ENCODE measurements around the gene LGALS7. TPM values are rescaled to one million over a fixed set of nuclear protein-coding genes. Genes with fewer than 3 reads are reported as not detected.
"Not testable (repeated sequence)": the region's sequence is repeated elsewhere in the genome, so short reads cannot be mapped to it uniquely, and the experiment has no call there.

Gene LGALS7
- total RNA-seq, 6 experiments from 2014 or later, result not detected

GRCh38 chr19:38786572-38787265 lies 13.4 kb upstream of the LGALS7 start:
- Mint-ChIP-seq H3K27ac (no peak overlapping the region), H3K36me3 (ENCODE audit: low read depth) (no peaks in the 10 kb centered on the region), H3K4me3 (no peak overlapping the region), H3K27me3 (ENCODE audit: insufficient read depth) (peaks cover 7% of the 10 kb centered on the region), H3K9me3 (no peaks in the 10 kb centered on the region), H3K4me1 (ENCODE audit: low read depth) (no peaks in the 10 kb centered on the region)
- TF ChIP-seq CTCF (IDR thresholded peaks at IDR 0.05), result no peak
- DNase-seq, result no peak

- H3K27ac Mint-ChIP-seq; H3K9me3 Mint-ChIP-seq; H3K27me3 Mint-ChIP-seq (ENCODE audit: insufficient read depth); DNase-seq; H3K36me3 Mint-ChIP-seq (ENCODE audit: low read depth); H3K4me3 Mint-ChIP-seq; H3K4me1 Mint-ChIP-seq (ENCODE audit: low read depth): not testable (repeated sequence)
These were observed 12.7 kb upstream of the LGALS7 start for GRCh38 chr19:38786061-38786460.

GRCh38 chr19:38785187-38785699 lies 11.9 kb upstream of the LGALS7 start:
- Mint-ChIP-seq H3K4me3 (no peak overlapping the region), H3K36me3 (ENCODE audit: low read depth) (no peaks in the 10 kb centered on the region), H3K27me3 (ENCODE audit: insufficient read depth) (peaks cover 7% of the 10 kb centered on the region), H3K4me1 (ENCODE audit: low read depth) (no peaks in the 10 kb centered on the region), H3K9me3 (no peaks in the 10 kb centered on the region), H3K27ac (no peak overlapping the region)
- no peak for TF ChIP-seq CTCF (IDR thresholded peaks at IDR 0.05)
- DNase-seq, result no peak

- Mint-ChIP-seq H3K4me1 (ENCODE audit: low read depth) (no peaks in the 10 kb centered on the region), H3K9me3 (no peaks in the 10 kb centered on the region), H3K36me3 (ENCODE audit: low read depth) (no peaks in the 10 kb centered on the region), H3K4me3 (no peak overlapping the region), H3K27me3 (ENCODE audit: insufficient read depth) (peaks cover 7% of the 10 kb centered on the region), H3K27ac (no peak overlapping the region)
- DNase-seq, result no peak
- TF ChIP-seq CTCF (IDR thresholded peaks at IDR 0.05), result no peak
These were observed 10.9 kb upstream of the LGALS7 start for GRCh38 chr19:38784224-38784623.

GRCh38 chr19:38782212-38782611 lies 8.9 kb upstream of the LGALS7 start:
- not testable (repeated sequence) for H3K9me3 Mint-ChIP-seq; H3K27ac Mint-ChIP-seq; H3K36me3 Mint-ChIP-seq (ENCODE audit: low read depth); H3K4me3 Mint-ChIP-seq; DNase-seq; H3K4me1 Mint-ChIP-seq (ENCODE audit: low read depth)
- H3K27me3 Mint-ChIP-seq (ENCODE audit: insufficient read depth), result peaks cover 11% of the 10 kb centered on the region

GRCh38 chr19:38781058-38781457 lies 7.7 kb upstream of the LGALS7 start:
- Mint-ChIP-seq H3K4me1 (ENCODE audit: low read depth) (no peaks in the 10 kb centered on the region), H3K27ac (no peak overlapping the region), H3K9me3 (no peaks in the 10 kb centered on the region), H3K4me3 (no peak overlapping the region), H3K27me3 (ENCODE audit: insufficient read depth) (peaks cover 11% of the 10 kb centered on the region), H3K36me3 (ENCODE audit: low read depth) (no peaks in the 10 kb centered on the region)
- DNase-seq, result no peak
- TF ChIP-seq CTCF (IDR thresholded peaks at IDR 0.05), result no peak

Data from HFFc6 (cell line).